ENCODE measurements around the gene MB. TPM values are rescaled to one million over a fixed set of nuclear protein-coding genes. Genes with fewer than 3 reads are reported as not detected.

MB gene
- total RNA-seq, 1 experiment from 2014 or later = 0.30 TPM

DNA sequence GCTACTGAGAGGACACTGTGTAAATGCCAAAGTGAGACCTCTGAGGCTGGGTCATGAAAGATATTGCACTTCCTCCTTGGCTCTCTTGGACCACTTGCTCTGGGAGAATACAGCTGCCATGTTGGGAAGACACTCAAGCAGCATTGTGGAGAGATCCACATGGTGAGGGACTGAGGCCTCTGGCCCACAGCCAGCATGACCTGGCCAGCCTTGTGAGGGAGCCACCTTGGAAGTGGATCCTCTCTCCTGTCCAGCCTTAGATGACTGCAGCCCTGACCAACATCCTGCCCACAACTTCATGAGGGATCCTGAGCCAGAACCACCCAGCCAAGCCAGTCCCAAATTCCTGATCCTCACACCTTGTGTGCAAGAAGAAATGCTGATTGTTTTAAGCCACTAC lies 30.4 kb downstream of the MB start:
- intact Hi-C loops (cut with micrococcal nuclease; ENCODE audit: unreplicated experiment) = no loop called here
- Histone ChIP-seq H3K4me1 (ENCODE audit: insufficient read depth, low read length, poor library complexity, severe bottlenecking) (no peaks in the 10 kb centered on the region), H3K27me3 (replicated peaks; ENCODE audit: insufficient read depth, low read depth, low read length, poor library complexity) (no peaks in the 10 kb centered on the region), H3K36me3 (ENCODE audit: insufficient read depth, low read length, poor library complexity, severe bottlenecking) (no peaks in the 10 kb centered on the region), H3K27ac (ENCODE audit: low read depth, low read length, poor library complexity, severe bottlenecking) (no peak overlapping the region), H3K9me3 (ENCODE audit: low read depth, low read length, poor library complexity, severe bottlenecking) (no peaks in the 10 kb centered on the region), H3K4me3 (ENCODE audit: low read depth, low read length, poor library complexity, severe bottlenecking) (no peak overlapping the region)
- no peak for TF ChIP-seq EZH2 (IDR thresholded peaks at IDR 0.05; ENCODE audit: borderline replicate concordance, low read depth, low read length, poor library complexity, severe bottlenecking)
- TF ChIP-seq, protein P1, sequence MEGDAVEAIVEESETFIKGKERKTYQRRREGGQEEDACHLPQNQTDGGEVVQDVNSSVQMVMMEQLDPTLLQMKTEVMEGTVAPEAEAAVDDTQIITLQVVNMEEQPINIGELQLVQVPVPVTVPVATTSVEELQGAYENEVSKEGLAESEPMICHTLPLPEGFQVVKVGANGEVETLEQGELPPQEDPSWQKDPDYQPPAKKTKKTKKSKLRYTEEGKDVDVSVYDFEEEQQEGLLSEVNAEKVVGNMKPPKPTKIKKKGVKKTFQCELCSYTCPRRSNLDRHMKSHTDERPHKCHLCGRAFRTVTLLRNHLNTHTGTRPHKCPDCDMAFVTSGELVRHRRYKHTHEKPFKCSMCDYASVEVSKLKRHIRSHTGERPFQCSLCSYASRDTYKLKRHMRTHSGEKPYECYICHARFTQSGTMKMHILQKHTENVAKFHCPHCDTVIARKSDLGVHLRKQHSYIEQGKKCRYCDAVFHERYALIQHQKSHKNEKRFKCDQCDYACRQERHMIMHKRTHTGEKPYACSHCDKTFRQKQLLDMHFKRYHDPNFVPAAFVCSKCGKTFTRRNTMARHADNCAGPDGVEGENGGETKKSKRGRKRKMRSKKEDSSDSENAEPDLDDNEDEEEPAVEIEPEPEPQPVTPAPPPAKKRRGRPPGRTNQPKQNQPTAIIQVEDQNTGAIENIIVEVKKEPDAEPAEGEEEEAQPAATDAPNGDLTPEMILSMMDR (conservative IDR thresholded peaks at IDR 0.05; ENCODE audit: low read depth, low read length) = no peak
- ChIA-PET POLR2A (ENCODE audit: low non-redundant PET) (no interaction called here), CTCF (no interaction called here)
- no peak for DNase-seq (ENCODE audit: low spot score)
- no TSS peak for BruUV-seq (replicated peaks)

DNA sequence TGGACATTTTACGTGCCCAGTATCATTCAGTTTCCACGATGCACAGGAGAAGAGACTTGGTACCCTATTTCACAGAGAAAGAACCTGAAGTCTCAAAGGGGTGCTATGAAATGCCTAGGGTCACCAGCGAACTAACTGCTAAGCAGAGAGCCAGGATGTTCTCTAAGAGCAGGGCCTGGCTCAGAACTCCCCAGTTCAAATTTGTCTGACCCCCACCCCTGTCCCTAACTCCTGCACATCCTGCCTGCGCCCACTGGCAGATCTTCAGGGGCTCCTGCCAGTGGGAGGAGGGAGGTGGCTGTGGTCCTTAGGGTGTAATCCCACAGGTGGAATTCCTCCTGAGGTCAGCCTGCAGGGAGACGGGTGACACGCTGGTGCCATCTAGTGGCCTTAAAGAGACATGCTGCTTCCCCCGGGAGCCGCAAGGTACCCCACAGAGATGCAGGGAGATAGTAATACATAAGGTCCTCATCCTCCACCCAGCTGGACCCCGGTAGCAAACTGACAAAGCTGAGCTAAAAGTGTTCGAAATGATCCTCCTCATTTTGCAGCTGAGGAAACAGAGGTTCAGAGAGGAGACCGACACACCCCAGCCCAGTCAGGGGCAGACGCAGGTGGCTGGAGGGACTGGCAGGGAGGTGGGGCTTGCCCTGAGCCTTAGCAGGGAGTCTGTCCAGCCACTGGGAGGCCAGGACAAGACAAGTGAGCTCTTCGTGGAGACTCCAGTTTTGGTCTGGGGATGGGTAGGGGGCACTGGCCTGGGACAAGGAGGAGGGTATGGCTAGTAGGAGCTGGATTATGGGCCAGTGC lies 34.1 kb downstream of the MB start:
- no peaks in the 10 kb centered on the region for H3K4me1 ChIP-seq (ENCODE audit: insufficient read depth, low read length, poor library complexity, severe bottlenecking)
- ChIA-PET POLR2A (ENCODE audit: low non-redundant PET) (interaction anchor here (0.5 kb wide), 1 partner anchor 207 kb away, joined by 4 read pairs; no protein-coding TSS in a partner anchor), CTCF (interaction anchor here (1.1 to 2.7 kb wide), 2 partner anchors 153 to 232 kb away, joined by 6 to 11 read pairs; no protein-coding TSS in a partner anchor)
- H3K27ac ChIP-seq (ENCODE audit: low read depth, low read length, poor library complexity, severe bottlenecking) = no peak overlapping the region
- intact Hi-C loops (cut with micrococcal nuclease; ENCODE audit: unreplicated experiment) = loop anchor here (1.0 to 5.0 kb wide), 5 partner anchors 125 to 539 kb away; no protein-coding TSS in a partner anchor
- no peak overlapping the region for H3K4me3 ChIP-seq (ENCODE audit: low read depth, low read length, poor library complexity, severe bottlenecking)
- H3K27me3 ChIP-seq (replicated peaks; ENCODE audit: insufficient read depth, low read depth, low read length, poor library complexity) = no peaks in the 10 kb centered on the region
- H3K9me3 ChIP-seq (ENCODE audit: low read depth, low read length, poor library complexity, severe bottlenecking) = no peaks in the 10 kb centered on the region
- no peaks in the 10 kb centered on the region for H3K36me3 ChIP-seq (ENCODE audit: insufficient read depth, low read length, poor library complexity, severe bottlenecking)
- TF ChIP-seq, protein P1 (conservative IDR thresholded peaks at IDR 0.05; ENCODE audit: low read depth, low read length) = peak; percentile 93
- TF ChIP-seq EZH2 (IDR thresholded peaks at IDR 0.05; ENCODE audit: borderline replicate concordance, low read depth, low read length, poor library complexity, severe bottlenecking) = no peak
- DNase-seq (ENCODE audit: low spot score) = peak; percentile 72
- BruUV-seq (replicated peaks) = no TSS peak

DNA sequence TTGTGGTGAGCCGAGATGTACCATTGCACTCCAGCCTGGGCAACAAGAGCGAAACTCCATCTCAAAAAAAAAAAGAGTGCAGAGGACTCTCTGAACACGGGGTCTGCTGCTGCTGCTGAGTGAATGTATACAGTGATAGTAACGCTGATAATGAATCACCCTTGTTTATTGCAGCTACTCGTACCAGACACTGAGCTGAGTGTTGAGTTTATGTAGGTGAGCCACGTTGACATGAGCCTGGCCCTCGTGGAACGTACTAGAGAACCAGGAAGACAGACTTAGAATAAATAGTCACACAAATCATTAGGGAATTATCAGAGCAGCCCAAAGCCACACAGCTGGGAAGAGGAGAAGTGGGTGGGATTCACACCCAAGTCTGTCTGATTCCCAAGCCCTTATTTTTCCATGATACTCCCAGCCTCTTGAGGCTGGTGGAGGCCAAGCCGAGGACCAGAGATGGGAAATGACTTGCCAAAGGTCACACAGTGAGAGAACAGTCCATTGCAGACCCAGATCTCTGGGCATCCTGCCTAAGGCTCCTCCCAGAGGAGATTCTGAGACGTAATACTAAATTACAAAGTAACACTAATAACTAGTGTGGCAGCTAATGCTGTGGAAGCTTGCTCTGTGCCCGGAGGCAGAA lies 34.8 kb downstream of the MB start:
- Histone ChIP-seq H3K4me3 (ENCODE audit: low read depth, low read length, poor library complexity, severe bottlenecking) (no peak overlapping the region), H3K27ac (ENCODE audit: low read depth, low read length, poor library complexity, severe bottlenecking) (no peak overlapping the region), H3K27me3 (replicated peaks; ENCODE audit: insufficient read depth, low read depth, low read length, poor library complexity) (no peaks in the 10 kb centered on the region), H3K9me3 (ENCODE audit: low read depth, low read length, poor library complexity, severe bottlenecking) (no peaks in the 10 kb centered on the region), H3K36me3 (ENCODE audit: insufficient read depth, low read length, poor library complexity, severe bottlenecking) (no peaks in the 10 kb centered on the region), H3K4me1 (ENCODE audit: insufficient read depth, low read length, poor library complexity, severe bottlenecking) (no peaks in the 10 kb centered on the region)
- BruUV-seq (replicated peaks) = no TSS peak
- DNase-seq (ENCODE audit: low spot score) = no peak
- intact Hi-C loops (cut with micrococcal nuclease; ENCODE audit: unreplicated experiment) = loop anchor here (2.0 to 5.0 kb wide), 2 partner anchors 232 to 540 kb away; no protein-coding TSS in a partner anchor
- ChIA-PET CTCF (interaction anchor here (1.1 to 2.7 kb wide), 2 partner anchors 152 to 231 kb away, joined by 6 to 11 read pairs; no protein-coding TSS in a partner anchor), POLR2A (ENCODE audit: low non-redundant PET) (no interaction called here)
- no peak for TF ChIP-seq EZH2 (IDR thresholded peaks at IDR 0.05; ENCODE audit: borderline replicate concordance, low read depth, low read length, poor library complexity, severe bottlenecking)
- TF ChIP-seq, protein P1 (conservative IDR thresholded peaks at IDR 0.05; ENCODE audit: low read depth, low read length) = no peak
